GM19193 (cell line): ENCODE results near the gene OR6P1.

Experiments used
- POLR2A ChIP-seq: IDR thresholded peaks from 4 replicates; pipeline ENCODE4 v1.6.1; 2011; ENCODE audit not compliant: insufficient read depth, insufficient read length; ENCODE audit errors: extremely low read depth

OR6P1 gene

GRCh38 chr1:158570480-158570879, at the start of gene OR6P1:
Gene OR6P1 (minus strand): TSS chr1:158570580. CDS start chr1:158563604, 6,976 bp downstream.
- no peak for TF ChIP-seq POLR2A

- no peak for TF ChIP-seq POLR2A
Observed at GRCh38 chr1:158613764-158614163, 43.4 kb upstream of the OR6P1 start.

GRCh38 chr1:158611916-158612315, 41.5 kb upstream of the OR6P1 start:
- no peak for TF ChIP-seq POLR2A

GRCh38 chr1:158607296-158607695, 36.9 kb upstream of the OR6P1 start:
- no peak for TF ChIP-seq POLR2A

GRCh38 chr1:158604968-158605367, 34.6 kb upstream of the OR6P1 start, which contains the start of gene OR10Z1:
Gene OR10Z1 (plus strand): TSS chr1:158605268. CDS start chr1:158606439, 1,171 bp downstream.
- TF ChIP-seq POLR2A, result no peak

- TF ChIP-seq POLR2A, result no peak
Observed at GRCh38 chr1:158600735-158601134, 30.4 kb upstream of the OR6P1 start.

GRCh38 chr1:158586942-158587341, 16.6 kb upstream of the OR6P1 start:
- TF ChIP-seq POLR2A, result no peak

GRCh38 chr1:158583962-158584361, 13.6 kb upstream of the OR6P1 start:
- no peak for TF ChIP-seq POLR2A

GRCh38 chr1:158579733-158580132, 9.4 kb upstream of the OR6P1 start, which contains the start of gene OR10X1:
Gene OR10X1 (minus strand): TSS chr1:158579899. CDS start chr1:158579899, 0 bp downstream.
- no peak for TF ChIP-seq POLR2A

GRCh38 chr1:158577561-158577960, 7.2 kb upstream of the OR6P1 start:
- TF ChIP-seq POLR2A, result no peak

GRCh38 chr1:158572226-158572625, 1.8 kb upstream of the OR6P1 start:
- no peak for TF ChIP-seq POLR2A

- no peak for TF ChIP-seq POLR2A
Observed at GRCh38 chr1:158564608-158565007, 5.8 kb downstream of the OR6P1 start.

- no peak for TF ChIP-seq POLR2A
Observed at GRCh38 chr1:158563853-158564252, 6.5 kb downstream of the OR6P1 start.

GRCh38 chr1:158559696-158560095, 10.7 kb downstream of the OR6P1 start:
- TF ChIP-seq POLR2A, result no peak

- TF ChIP-seq POLR2A, result no peak
Observed at GRCh38 chr1:158554352-158554751, 16.0 kb downstream of the OR6P1 start, which contains the start of gene OR6Y1. Gene OR6Y1 (minus strand): TSS chr1:158554405. CDS start chr1:158548105, 6,300 bp downstream.

- TF ChIP-seq POLR2A, result no peak
Observed at GRCh38 chr1:158552296-158552695, 18.1 kb downstream of the OR6P1 start.

- TF ChIP-seq POLR2A, result no peak
Observed at GRCh38 chr1:158547533-158547932, 22.8 kb downstream of the OR6P1 start.
